ENCODE measurements around the gene FGD3. TPM values are rescaled to one million over a fixed set of nuclear protein-coding genes. Genes with fewer than 3 reads are reported as not detected.

FGD3 gene
- total RNA-seq, 8 experiments from 2014 or later = 0.31 to 11.6 (median 6.3) TPM

- Histone ChIP-seq H3K4me3 (no peak overlapping the region), H3K27ac (no peak overlapping the region), H3K4me1 (replicated peaks in 1 of 2) (peaks cover 3 to 12% of the 10 kb centered on the region in 2 donors)
- no peak for ATAC-seq (replicated peaks in 6 of 8)
- in situ Hi-C loops (cut with MboI; ENCODE audit: low pct_unique_long_range_greater_than_20kb in 2 of 9, low sequenced_read_pairs in 9 of 9, unreplicated experiment in 9 of 9) = no loop called here
- WGBS, 10 experiments = 45 to 100% (median 85%) methylated on average over 2 to 8 of the region's 10 CpGs; no CpG with 5 or more reads in 4 of the 10 experiments
Measured at GRCh38 chr9:92974161-92974661, 26.9 kb downstream of the FGD3 start.

- ATAC-seq (replicated peaks in 6 of 8) = no peak
- no peak overlapping the region for H3K4me3 ChIP-seq
- peaks cover 2 to 10% of the 10 kb centered on the region in 2 donors for H3K4me1 ChIP-seq (replicated peaks in 1 of 2)
- in situ Hi-C loops (cut with MboI; ENCODE audit: low pct_unique_long_range_greater_than_20kb in 2 of 9, low sequenced_read_pairs in 9 of 9, unreplicated experiment in 9 of 9) = no loop called here
- WGBS, 10 experiments = 50 to 93% (median 79%) methylated on average over 2 to 8 of the region's 22 CpGs; no CpG with 5 or more reads in 5 of the 10 experiments
- no peak overlapping the region for H3K27ac ChIP-seq
Measured at GRCh38 chr9:92974761-92975755, 27.7 kb downstream of the FGD3 start.

- WGBS, 10 experiments = 54 to 95% (median 92%) methylated on average over 2 to 5 of the region's 16 CpGs; no CpG with 5 or more reads in 5 of the 10 experiments
Measured at GRCh38 chr9:92976431-92976830, 29.1 kb downstream of the FGD3 start.

GRCh38 chr9:92977279-92977678 lies 30.0 kb downstream of the FGD3 start:
- H3K4me3 ChIP-seq = no peak overlapping the region
- no peak overlapping the region for H3K27ac ChIP-seq
- 100% methylated on average over 1 to 3 of the region's 12 CpGs; no CpG with 5 or more reads in 7 of the 10 experiments for WGBS, 10 experiments
- in situ Hi-C loops (cut with MboI; ENCODE audit: low pct_unique_long_range_greater_than_20kb in 2 of 9, low sequenced_read_pairs in 9 of 9, unreplicated experiment in 9 of 9) = no loop called here
- no peak for ATAC-seq (replicated peaks in 6 of 8)
- H3K4me1 ChIP-seq (replicated peaks in 1 of 2) = no peaks in the 10 kb centered on the region

More at GRCh38 chr9:92976431-92976830, 29.1 kb downstream of the FGD3 start:
- no peaks in the 10 kb centered on the region for H3K4me1 ChIP-seq (replicated peaks in 1 of 2)
- no peak overlapping the region for H3K4me3 ChIP-seq
- ATAC-seq (replicated peaks in 6 of 8) = no peak
- H3K27ac ChIP-seq = no peak overlapping the region
- in situ Hi-C loops (cut with MboI; ENCODE audit: low pct_unique_long_range_greater_than_20kb in 2 of 9, low sequenced_read_pairs in 9 of 9, unreplicated experiment in 9 of 9) = no loop called here

- in situ Hi-C loops (cut with MboI; ENCODE audit: low pct_unique_long_range_greater_than_20kb in 2 of 9, low sequenced_read_pairs in 9 of 9, unreplicated experiment in 9 of 9) = no loop called here
- Histone ChIP-seq H3K4me3 (no peak overlapping the region), H3K27ac (no peak overlapping the region), H3K4me1 (replicated peaks in 1 of 2) (no peaks in the 10 kb centered on the region)
- WGBS, 10 experiments = 20% methylated on average over 1 of the region's 4 CpGs; no CpG with 5 or more reads in 9 of the 10 experiments
- ATAC-seq (replicated peaks in 6 of 8) = peak in 6 of 8 experiments; percentile 30 to 99 (median 77)
Measured at GRCh38 chr9:92978345-92978875, 31.1 kb downstream of the FGD3 start.

- Histone ChIP-seq H3K27ac (no peak overlapping the region), H3K4me3 (no peak overlapping the region), H3K4me1 (replicated peaks in 1 of 2) (no peaks in the 10 kb centered on the region)
- in situ Hi-C loops (cut with MboI; ENCODE audit: low pct_unique_long_range_greater_than_20kb in 2 of 9, low sequenced_read_pairs in 9 of 9, unreplicated experiment in 9 of 9) = no loop called here
- 22 to 100% (median 85%) methylated on average over 1 to 2 of the region's 2 CpGs; no CpG with 5 or more reads in 1 of the 10 experiments for WGBS, 10 experiments
- no peak for ATAC-seq (replicated peaks in 6 of 8)
Measured at GRCh38 chr9:92979283-92980056, 32.1 kb downstream of the FGD3 start.

- 39 to 100% (median 77%) methylated on average over 2 to 7 of the region's 7 CpGs for WGBS, 10 experiments
- ATAC-seq (replicated peaks in 6 of 8) = no peak
- Histone ChIP-seq H3K27ac (no peak overlapping the region), H3K4me3 (no peak overlapping the region), H3K4me1 (replicated peaks in 1 of 2) (no peaks in the 10 kb centered on the region)
- in situ Hi-C loops (cut with MboI; ENCODE audit: low pct_unique_long_range_greater_than_20kb in 2 of 9, low sequenced_read_pairs in 9 of 9, unreplicated experiment in 9 of 9) = no loop called here
Measured at GRCh38 chr9:92980085-92980745, 32.9 kb downstream of the FGD3 start.

- 10 to 93% (median 74%) methylated on average over 1 to 2 of the region's 2 CpGs; no CpG with 5 or more reads in 1 of the 10 experiments for WGBS, 10 experiments
- in situ Hi-C loops (cut with MboI; ENCODE audit: low pct_unique_long_range_greater_than_20kb in 2 of 9, low sequenced_read_pairs in 9 of 9, unreplicated experiment in 9 of 9) = no loop called here
Measured at GRCh38 chr9:92982130-92982529, 34.8 kb downstream of the FGD3 start.

GRCh38 chr9:92983984-92984589 lies 36.8 kb downstream of the FGD3 start:
- 8 to 80% (median 35%) methylated on average over 1 to 2 of the region's 2 CpGs for WGBS, 10 experiments
- no peak overlapping the region for H3K27ac ChIP-seq

More at GRCh38 chr9:92982130-92982529, 34.8 kb downstream of the FGD3 start:
- no peak overlapping the region for H3K27ac ChIP-seq
- no peak overlapping the region for H3K4me3 ChIP-seq
- no peak for ATAC-seq (replicated peaks in 6 of 8)
- peaks cover 0 to 5% of the 10 kb centered on the region in 2 donors for H3K4me1 ChIP-seq (replicated peaks in 1 of 2)

GRCh38 chr9:92984976-92985375 lies 37.7 kb downstream of the FGD3 start:
- peaks cover 0 to 5% of the 10 kb centered on the region in 2 donors for H3K4me1 ChIP-seq (replicated peaks in 1 of 2)
- 14 to 87% (median 55%) methylated on average over 1 to 3 of the region's 3 CpGs; no CpG with 5 or more reads in 4 of the 10 experiments for WGBS, 10 experiments
- in situ Hi-C loops (cut with MboI; ENCODE audit: low pct_unique_long_range_greater_than_20kb in 2 of 9, low sequenced_read_pairs in 9 of 9, unreplicated experiment in 9 of 9) = no loop called here
- H3K4me3 ChIP-seq = no peak overlapping the region
- ATAC-seq (replicated peaks in 6 of 8) = no peak
- no peak overlapping the region for H3K27ac ChIP-seq

More at GRCh38 chr9:92983984-92984589, 36.8 kb downstream of the FGD3 start:
- in situ Hi-C loops (cut with MboI; ENCODE audit: low pct_unique_long_range_greater_than_20kb in 2 of 9, low sequenced_read_pairs in 9 of 9, unreplicated experiment in 9 of 9) = no loop called here
- Histone ChIP-seq H3K4me3 (no peak overlapping the region), H3K4me1 (replicated peaks in 1 of 2) (peaks cover 0 to 5% of the 10 kb centered on the region in 2 donors)
- no peak for ATAC-seq (replicated peaks in 6 of 8)

GRCh38 chr9:92986176-92987119 lies 39.1 kb downstream of the FGD3 start:
- in situ Hi-C loops (cut with MboI; ENCODE audit: low pct_unique_long_range_greater_than_20kb in 2 of 9, low sequenced_read_pairs in 9 of 9, unreplicated experiment in 9 of 9) = no loop called here
- Histone ChIP-seq H3K4me3 (no peak overlapping the region), H3K27ac (no peak overlapping the region), H3K4me1 (replicated peaks in 1 of 2) (peaks cover 0 to 5% of the 10 kb centered on the region in 2 donors)
- WGBS, 10 experiments = 4 to 84% (median 43%) methylated on average over 1 to 6 of the region's 6 CpGs; no CpG with 5 or more reads in 1 of the 10 experiments
- ATAC-seq (replicated peaks in 6 of 8) = peak in 5 of 8 experiments; percentile 32 to 80 (median 50)
